Smooth muscle cell (in vitro differentiated cells): ENCODE measurements around the gene ZP2. TPM values are rescaled to one million over a fixed set of nuclear protein-coding genes. Genes with fewer than 3 reads are reported as not detected.
"Not testable (repeated sequence)": the region's sequence is repeated elsewhere in the genome, so short reads cannot be mapped to it uniquely, and the experiment has no call there.

Source experiments
- DNase-seq: peaks from one replicate; lab custom pipeline; 2025; ENCODE audit not compliant: unreplicated experiment; lab: John Stamatoyannopoulos, UW
- H2AFZ ChIP-seq: fragments of 200-600 bp; sonication (generic); 2 replicates; pipeline ENCODE4 v1.6.0; 2016; ENCODE audit warnings: antibody characterized with exemption, low read depth, mild to moderate bottlenecking
- H3F3A ChIP-seq: fragments of 200-600 bp; sonication (generic); 2 replicates; pipeline ENCODE4 v1.6.0; 2017; ENCODE audit warnings: antibody characterized with exemption, low read depth
- H3K27ac ChIP-seq: fragments of 200-600 bp; sonication (generic); 2 replicates; pipeline ENCODE4 v1.5.1; 2016; ENCODE audit warnings: low read depth, mild to moderate bottlenecking
- H3K27me3 ChIP-seq: fragments of 200-600 bp; sonication (generic); 2 replicates; pipeline ENCODE4 v1.6.1; 2016; ENCODE audit warnings: low read depth, mild to moderate bottlenecking
- H3K36me3 ChIP-seq: fragments of 200-600 bp; sonication (generic); 2 replicates; pipeline ENCODE4 v1.5.1; 2016; ENCODE audit warnings: low read depth
- H3K4me1 ChIP-seq: fragments of 200-600 bp; sonication (generic); 2 replicates; pipeline ENCODE4 v1.5.1; 2016; ENCODE audit warnings: low read depth
- H3K4me2 ChIP-seq: fragments of 200-600 bp; sonication (generic); 2 replicates; pipeline ENCODE4 v1.6.0; 2016; ENCODE audit warnings: mild to moderate bottlenecking
- H3K4me3 ChIP-seq: fragments of 200-600 bp; sonication (generic); 2 replicates; pipeline ENCODE4 v1.5.1; 2016; ENCODE audit warnings: mild to moderate bottlenecking
- H3K79me2 ChIP-seq: fragments of 200-600 bp; sonication (generic); 2 replicates; pipeline ENCODE4 v1.6.0; 2016; ENCODE audit warnings: low read depth, mild to moderate bottlenecking
- H3K9ac ChIP-seq: fragments of 200-600 bp; sonication (generic); 2 replicates; pipeline ENCODE4 v1.6.0; 2016; ENCODE audit warnings: low read depth
- H3K9me3 ChIP-seq: fragments of 200-600 bp; sonication (generic); replicated peaks from 2 replicates; pipeline ENCODE4 v1.5.1; 2016; ENCODE audit warnings: low read depth
- H4K20me1 ChIP-seq: fragments of 200-600 bp; sonication (generic); 2 replicates; pipeline ENCODE4 v1.6.0; 2016; ENCODE audit warnings: low read depth
- WGBS: methylation state at CpG from one replicate; pipeline ENCODE4 v1.1.7; 2016; ENCODE audit warnings: low lambda C conversion rate; 5-methylcytosine and 5-hydroxymethylcytosine counted together
- polyA plus RNA-seq: library from polyadenylated mRNA; unstranded; fragments of >200 nt; fragmentation: Nextera tagmentation; extraction: Ambion mirVana; gene quantifications from 2 replicates; pipeline ENCODE4 v1.2.1, GENCODE V29; 2016
- total RNA-seq: library from RNA; depleted of rRNA; stranded (reverse); fragments of >200 nt; gene quantifications from 2 replicates; pipeline ENCODE4 v1.2.3, GENCODE V29; 2014
- TF ChIP-seq, protein P1 (sequence below): fragments of 200-600 bp; sonication (generic); IDR thresholded peaks from 2 replicates; pipeline ENCODE4 v1.5.1; 2017; ENCODE audit warnings: borderline replicate concordance, mild to moderate bottlenecking, antibody characterized with exemption; ENCODE audit not compliant: insufficient read depth, poor library complexity, severe bottlenecking

The ZP2 gene
- total and polyA plus RNA-seq, 2 experiments from 2014 or later = not detected

DNA sequence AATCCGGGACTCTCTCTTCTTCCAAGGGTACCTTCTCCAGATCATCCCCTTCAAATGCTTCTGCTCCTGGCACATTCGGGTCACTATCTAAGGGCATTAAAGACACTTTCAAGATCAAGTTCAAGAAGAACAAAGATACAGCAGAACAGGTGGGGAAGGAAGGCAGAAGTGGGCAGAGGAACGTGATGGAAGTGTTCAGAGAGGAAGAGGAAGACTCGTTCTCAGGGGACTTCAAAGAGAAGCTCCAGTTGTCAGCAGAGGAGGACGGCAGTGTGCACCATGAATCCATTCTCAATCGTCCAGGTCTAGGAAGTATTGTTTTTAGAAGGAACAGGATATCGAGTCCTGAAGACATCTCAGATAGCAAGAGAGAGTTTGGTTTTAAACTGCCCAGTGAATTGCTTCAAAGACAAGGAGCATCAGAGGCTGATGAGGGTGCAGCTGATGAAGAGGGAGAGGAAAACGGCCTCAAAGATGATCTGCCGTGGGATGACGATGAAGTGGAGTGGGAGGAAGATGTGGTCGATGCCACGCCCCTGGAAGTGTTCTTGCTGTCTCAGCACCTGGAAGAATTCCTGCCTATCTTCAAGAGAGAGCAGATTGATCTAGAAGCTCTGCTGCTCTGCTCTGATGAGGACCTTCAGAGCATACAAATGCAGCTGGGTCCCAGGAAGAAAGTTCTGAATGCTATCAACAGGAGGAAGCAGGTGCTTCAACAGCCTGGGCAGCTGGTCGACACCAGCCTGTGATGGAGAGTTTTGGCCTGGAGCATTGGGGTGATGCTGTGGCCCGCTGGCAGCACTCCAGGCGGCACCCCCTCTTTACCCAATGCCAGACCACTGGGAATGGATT is 38.9 kb upstream of the ZP2 start:
- H3K79me2 ChIP-seq = no peaks in the 10 kb centered on the region
- H3K4me2 ChIP-seq = no peak overlapping the region
- H3K27ac ChIP-seq = no peak overlapping the region
- peaks cover 4% of the 10 kb centered on the region for H3K27me3 ChIP-seq
- TF ChIP-seq, protein P1, sequence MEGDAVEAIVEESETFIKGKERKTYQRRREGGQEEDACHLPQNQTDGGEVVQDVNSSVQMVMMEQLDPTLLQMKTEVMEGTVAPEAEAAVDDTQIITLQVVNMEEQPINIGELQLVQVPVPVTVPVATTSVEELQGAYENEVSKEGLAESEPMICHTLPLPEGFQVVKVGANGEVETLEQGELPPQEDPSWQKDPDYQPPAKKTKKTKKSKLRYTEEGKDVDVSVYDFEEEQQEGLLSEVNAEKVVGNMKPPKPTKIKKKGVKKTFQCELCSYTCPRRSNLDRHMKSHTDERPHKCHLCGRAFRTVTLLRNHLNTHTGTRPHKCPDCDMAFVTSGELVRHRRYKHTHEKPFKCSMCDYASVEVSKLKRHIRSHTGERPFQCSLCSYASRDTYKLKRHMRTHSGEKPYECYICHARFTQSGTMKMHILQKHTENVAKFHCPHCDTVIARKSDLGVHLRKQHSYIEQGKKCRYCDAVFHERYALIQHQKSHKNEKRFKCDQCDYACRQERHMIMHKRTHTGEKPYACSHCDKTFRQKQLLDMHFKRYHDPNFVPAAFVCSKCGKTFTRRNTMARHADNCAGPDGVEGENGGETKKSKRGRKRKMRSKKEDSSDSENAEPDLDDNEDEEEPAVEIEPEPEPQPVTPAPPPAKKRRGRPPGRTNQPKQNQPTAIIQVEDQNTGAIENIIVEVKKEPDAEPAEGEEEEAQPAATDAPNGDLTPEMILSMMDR = no peak
- H3K9me3 ChIP-seq = no peaks in the 10 kb centered on the region
- no peaks in the 10 kb centered on the region for H3K36me3 ChIP-seq
- no peaks in the 10 kb centered on the region for H4K20me1 ChIP-seq
- H3K9ac ChIP-seq = no peak overlapping the region
- H3F3A ChIP-seq = no peaks in the 10 kb centered on the region
- H2AFZ ChIP-seq = no peak overlapping the region
- DNase-seq = no peak
- H3K4me3 ChIP-seq = no peak overlapping the region
- no peaks in the 10 kb centered on the region for H3K4me1 ChIP-seq
- 87% methylated on average over 15 of the region's 15 CpGs for WGBS

DNA sequence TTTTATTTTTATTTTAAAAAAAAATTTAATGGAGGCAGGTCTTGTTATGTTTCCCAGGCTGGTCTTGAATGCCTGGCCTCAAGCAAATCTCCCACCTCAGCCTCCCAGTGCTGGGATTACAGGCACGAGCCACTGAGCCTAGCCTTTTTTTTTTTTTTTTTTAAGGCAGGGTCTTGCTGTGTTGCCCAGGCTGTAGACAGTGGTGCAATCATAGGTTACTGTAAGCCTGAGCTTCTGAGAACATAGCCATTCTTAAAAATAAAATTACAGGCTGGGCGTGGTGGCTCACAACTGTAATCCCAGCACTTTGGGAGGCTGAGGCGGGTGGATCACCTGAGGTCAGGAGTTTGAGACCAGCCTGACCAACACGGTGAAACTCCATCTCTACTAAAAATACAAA is 36.8 kb upstream of the ZP2 start:
- not testable (repeated sequence) for H2AFZ ChIP-seq, H4K20me1 ChIP-seq, H3F3A ChIP-seq, H3K9me3 ChIP-seq, H3K36me3 ChIP-seq, H3K4me1 ChIP-seq, H3K27ac ChIP-seq, H3K79me2 ChIP-seq, DNase-seq, H3K4me3 ChIP-seq, H3K27me3 ChIP-seq, H3K4me2 ChIP-seq, H3K9ac ChIP-seq
- WGBS = 87% methylated on average over 4 of the region's 4 CpGs

DNA sequence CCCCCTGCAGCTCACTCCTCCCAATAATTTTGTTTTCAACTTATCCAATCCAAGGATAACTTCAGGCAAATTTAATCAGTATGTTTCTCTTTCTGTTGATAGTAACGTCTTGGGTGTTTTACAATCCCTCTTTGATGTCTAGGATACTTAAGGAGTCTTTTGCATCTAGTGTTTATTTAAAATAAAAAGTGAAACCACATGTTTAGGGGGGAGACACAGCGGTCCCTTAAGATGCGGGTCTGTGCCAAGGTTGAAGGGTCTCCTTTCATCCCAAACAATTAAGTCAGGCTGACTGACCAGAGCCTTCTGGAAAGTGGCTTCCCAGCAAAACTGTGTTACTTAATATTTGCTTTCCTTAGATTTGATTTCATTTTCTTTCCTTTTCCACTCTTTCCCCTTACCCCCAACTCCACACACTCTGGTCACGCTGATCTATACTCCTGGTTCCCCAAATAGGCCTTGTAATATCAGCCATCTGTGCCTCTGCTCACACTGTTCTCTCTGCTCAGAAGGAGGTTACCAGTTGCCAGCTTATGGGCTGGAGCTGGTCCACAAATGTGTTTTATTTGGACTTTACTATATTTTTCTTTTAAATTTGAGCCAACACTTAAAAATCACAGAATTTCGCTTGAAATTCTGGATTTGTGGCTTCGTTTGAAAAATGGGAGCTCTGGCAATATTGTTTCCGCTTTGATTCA is 33.3 kb upstream of the ZP2 start:
- H3K27ac ChIP-seq = no peak overlapping the region
- no peak overlapping the region for H2AFZ ChIP-seq
- H3K4me2 ChIP-seq = no peak overlapping the region
- H3K79me2 ChIP-seq = no peaks in the 10 kb centered on the region
- no peaks in the 10 kb centered on the region for H3K4me1 ChIP-seq
- TF ChIP-seq, protein P1 = no peak
- peaks cover 4% of the 10 kb centered on the region for H3K27me3 ChIP-seq
- WGBS = 84% methylated on average over 7 of the region's 7 CpGs
- H3K36me3 ChIP-seq = no peaks in the 10 kb centered on the region
- no peak for DNase-seq
- no peak overlapping the region for H3K4me3 ChIP-seq
- H4K20me1 ChIP-seq = no peaks in the 10 kb centered on the region
- no peaks in the 10 kb centered on the region for H3F3A ChIP-seq
- no peaks in the 10 kb centered on the region for H3K9me3 ChIP-seq
- no peak overlapping the region for H3K9ac ChIP-seq

DNA sequence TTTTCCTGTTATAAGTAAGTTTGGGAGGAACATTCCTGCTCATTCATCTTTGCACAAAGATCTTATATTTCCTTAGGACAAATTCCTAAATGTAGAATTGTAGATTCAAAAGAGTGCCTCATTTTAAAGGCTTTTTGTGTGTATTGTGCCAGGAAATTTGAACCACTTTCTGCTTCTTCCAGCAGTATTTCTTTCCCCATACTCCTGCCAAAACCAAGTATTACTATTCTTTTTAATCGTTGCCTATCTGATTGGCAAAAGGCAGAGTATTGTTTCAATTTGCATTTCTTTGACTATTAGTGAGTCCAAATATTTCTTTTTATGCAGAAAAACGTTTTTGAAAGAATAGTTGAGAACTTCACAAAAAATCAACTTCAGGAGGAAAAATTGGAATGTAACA is 31.4 kb upstream of the ZP2 start:
- Histone ChIP-seq H3K36me3 (no peaks in the 10 kb centered on the region), H3K79me2 (no peaks in the 10 kb centered on the region), H4K20me1 (no peaks in the 10 kb centered on the region), H3K4me1 (no peaks in the 10 kb centered on the region), H3K27ac (no peak overlapping the region), H3F3A (no peaks in the 10 kb centered on the region), H3K4me3 (no peak overlapping the region), H3K4me2 (no peak overlapping the region), H3K27me3 (peaks cover 4% of the 10 kb centered on the region), H2AFZ (no peak overlapping the region), H3K9ac (no peak overlapping the region), H3K9me3 (no peaks in the 10 kb centered on the region)
- DNase-seq = no peak
- WGBS = 55% methylated on average over 2 of the region's 2 CpGs
- TF ChIP-seq, protein P1 = no peak
